ENCODE measurements around the gene SLC66A3.

- TF ChIP-seq EZH2 (IDR thresholded peaks at IDR 0.05; ENCODE audit: insufficient read depth, poor library complexity, severe bottlenecking) (no peak), EZH2phosphoT487 (IDR thresholded peaks at IDR 0.05; ENCODE audit: insufficient read depth, low read depth) (no peak)
These were observed 32.9 kb upstream of the SLC66A3 start for GRCh38 chr2:11122380-11122779.

Data from GM23248 (cell line).